ENCODE data around the gene USP34. TPM values are rescaled to one million over a fixed set of nuclear protein-coding genes. Genes with fewer than 3 reads are reported as not detected.
"Not testable (repeated sequence)": the region's sequence is repeated elsewhere in the genome, so short reads cannot be mapped to it uniquely, and the experiment has no call there.

The USP34 gene
- total RNA-seq, 2 donors from 2014 or later: 111 to 126 TPM

GRCh38 chr2:61229936-61230335 lies 241.0 kb downstream of the USP34 start:
- ATAC-seq (no peak), DNase-seq (ENCODE audit: low spot score in 2 of 2) (no peak)
- Mint-ChIP-seq H3K9me3 (no peaks in the 10 kb centered on the region), H3K27ac (peak overlapping the region in 1 of 2 donors; percentile 51), H3K36me3 (peaks cover 5 to 22% of the 10 kb centered on the region in 2 donors)

GRCh38 chr2:61222567-61222966 lies 248.3 kb downstream of the USP34 start:
- ATAC-seq (no peak), DNase-seq (ENCODE audit: low spot score in 2 of 2) (no peak)
- Mint-ChIP-seq H3K9me3 (no peaks in the 10 kb centered on the region), H3K36me3 (peaks cover 5 to 27% of the 10 kb centered on the region in 2 donors), H3K27ac (no peak overlapping the region)

DNA sequence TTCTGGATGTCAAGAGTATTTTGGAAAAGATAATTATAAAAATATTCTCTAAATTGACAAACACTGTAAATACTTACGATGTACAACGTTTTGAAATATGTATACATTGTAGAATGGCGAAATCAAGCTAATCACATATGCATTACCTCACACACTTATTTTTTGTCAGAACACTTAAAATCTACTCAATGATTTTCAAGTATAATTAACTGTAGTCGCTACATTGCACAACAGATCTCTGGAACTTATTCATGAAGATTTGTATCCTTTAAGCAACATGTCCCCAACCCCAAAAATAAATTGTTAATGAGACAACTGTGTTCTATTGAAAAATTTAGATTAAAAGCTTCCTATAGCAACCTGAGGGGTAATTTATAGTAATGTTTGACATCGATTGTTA lies 249.1 kb downstream of the USP34 start:
- DNase-seq (ENCODE audit: low spot score in 2 of 2): no peak
- no peaks in the 10 kb centered on the region for H3K9me3 Mint-ChIP-seq
- no peak overlapping the region for H3K27ac Mint-ChIP-seq
- no peak for ATAC-seq
- peaks cover 5 to 27% of the 10 kb centered on the region in 2 donors for H3K36me3 Mint-ChIP-seq

GRCh38 chr2:61220768-61221167 lies 250.1 kb downstream of the USP34 start:
- no peak overlapping the region for H3K27ac Mint-ChIP-seq
- ATAC-seq: no peak
- H3K9me3 Mint-ChIP-seq: no peaks in the 10 kb centered on the region

GRCh38 chr2:61218817-61219170 lies 252.1 kb downstream of the USP34 start:
- H3K9me3 Mint-ChIP-seq: no peaks in the 10 kb centered on the region
- peak overlapping the region in 1 of 2 donors; percentile 5 for H3K27ac Mint-ChIP-seq
- ATAC-seq (no peak), DNase-seq (ENCODE audit: low spot score in 2 of 2) (no peak)
- H3K36me3 Mint-ChIP-seq: peaks cover 5 to 21% of the 10 kb centered on the region in 2 donors

More at GRCh38 chr2:61220768-61221167, 250.1 kb downstream of the USP34 start:
- peaks cover 5 to 22% of the 10 kb centered on the region in 2 donors for H3K36me3 Mint-ChIP-seq
- DNase-seq (ENCODE audit: low spot score in 2 of 2): no peak

DNA sequence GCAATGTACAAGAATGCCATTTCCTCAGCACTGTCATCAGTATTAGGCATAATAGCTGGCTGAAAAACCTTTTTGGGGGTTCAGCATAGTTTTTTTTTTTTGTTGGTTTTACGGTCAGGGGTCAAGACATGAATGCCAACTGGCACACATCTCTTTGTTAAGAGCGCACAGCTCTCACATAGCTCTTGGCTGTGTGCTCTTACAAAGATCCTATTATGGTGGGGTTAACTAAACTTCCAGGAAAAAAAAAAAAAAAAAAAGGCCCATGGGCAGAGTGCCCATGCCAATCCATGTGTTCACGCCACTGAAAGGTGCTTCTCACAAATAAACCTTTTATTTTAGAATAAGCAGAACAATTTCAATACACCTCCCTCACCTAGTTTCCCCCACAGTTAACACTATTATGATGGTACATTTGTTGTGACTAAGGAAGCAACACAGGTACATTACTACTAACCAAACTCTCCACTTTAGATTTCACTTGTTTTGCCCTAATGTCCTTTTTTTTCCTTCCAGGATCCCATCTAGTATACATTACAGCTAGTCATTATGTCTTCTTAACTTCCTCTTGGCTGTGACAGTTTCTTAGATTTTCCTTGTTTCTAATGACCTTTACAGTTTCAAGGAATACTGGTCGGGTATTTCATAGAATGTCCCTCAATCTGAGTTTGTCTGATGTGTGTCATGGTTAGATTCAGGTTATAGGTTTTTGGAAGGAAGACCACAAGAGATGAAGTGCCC lies 252.6 kb downstream of the USP34 start:
- H3K27ac Mint-ChIP-seq: peak overlapping the region in 1 of 2 donors; percentile 5
- H3K9me3 Mint-ChIP-seq: no peaks in the 10 kb centered on the region
- ATAC-seq (no peak), DNase-seq (ENCODE audit: low spot score in 2 of 2) (no peak)
- H3K36me3 Mint-ChIP-seq: peaks cover 5 to 16% of the 10 kb centered on the region in 2 donors

GRCh38 chr2:61214171-61214570 lies 256.7 kb downstream of the USP34 start:
- Mint-ChIP-seq H3K27ac (no peak overlapping the region), H3K9me3 (no peaks in the 10 kb centered on the region), H3K36me3 (peaks cover 5 to 8% of the 10 kb centered on the region in 2 donors)
- ATAC-seq: no peak
- no peak for DNase-seq (ENCODE audit: low spot score in 2 of 2)

DNA sequence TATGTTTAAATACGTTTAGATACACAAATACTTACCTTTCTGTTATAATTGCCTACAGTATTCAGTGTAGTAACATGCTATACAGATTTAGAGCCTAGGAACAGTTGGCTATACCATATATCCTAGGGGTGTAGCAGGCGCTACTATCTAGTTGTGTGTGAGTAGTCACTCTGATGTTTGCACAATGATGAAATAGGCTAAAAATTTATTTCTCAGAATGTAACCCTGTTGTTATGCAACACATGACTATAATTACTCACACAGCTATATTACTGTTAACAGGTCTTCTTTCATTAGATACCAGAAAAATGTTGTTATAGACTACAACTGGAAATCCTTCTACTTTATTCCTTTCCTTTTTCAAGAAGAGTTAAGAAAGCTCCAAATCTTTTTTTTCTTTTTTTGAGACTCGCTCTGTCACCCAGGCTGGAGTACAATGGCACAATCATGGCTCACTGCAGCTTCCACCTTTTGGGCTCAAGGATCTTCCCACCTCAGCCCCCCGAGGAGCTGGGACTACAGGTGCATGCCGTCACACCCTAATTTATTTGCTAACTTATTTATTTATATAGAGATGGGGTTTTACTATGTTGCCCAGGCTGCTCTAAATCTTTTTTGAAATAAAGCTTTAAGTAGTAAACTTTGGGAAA lies 260.4 kb downstream of the USP34 start:
- ATAC-seq: no peak
- Mint-ChIP-seq H3K9me3 (no peaks in the 10 kb centered on the region), H3K36me3 (peaks cover 6 to 9% of the 10 kb centered on the region in 2 donors), H3K27ac (peak overlapping the region in 1 of 2 donors; percentile 68)
- DNase-seq (ENCODE audit: low spot score in 2 of 2): no peak

DNA sequence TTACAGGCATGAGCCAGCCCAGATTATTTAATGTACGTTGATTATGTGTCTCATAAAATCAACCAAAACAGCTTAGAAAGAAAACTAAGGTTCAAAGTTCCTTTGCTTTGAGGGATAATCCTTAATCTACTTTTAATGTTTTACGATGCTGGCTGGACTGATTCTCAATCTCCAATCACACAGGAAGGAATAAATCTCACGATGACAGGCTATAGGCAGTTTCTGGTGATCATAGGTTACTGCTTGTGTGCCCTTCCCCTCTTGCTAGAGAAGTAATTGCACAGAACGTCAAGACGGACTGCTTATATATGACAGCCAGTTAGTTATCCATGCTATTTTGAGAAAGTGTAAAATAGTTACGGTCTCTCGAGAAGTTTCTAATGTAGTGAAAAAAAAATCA lies 265.8 kb downstream of the USP34 start:
- Mint-ChIP-seq H3K36me3 (peaks cover 6 to 19% of the 10 kb centered on the region in 2 donors), H3K9me3 (no peaks in the 10 kb centered on the region), H3K27ac (peak overlapping the region in 1 of 2 donors; percentile 26)
- ATAC-seq: no peak
- DNase-seq (ENCODE audit: low spot score in 2 of 2): no peak

- Mint-ChIP-seq H3K36me3 (no peaks in the 10 kb centered on the region), H3K9me3 (no peaks in the 10 kb centered on the region), H3K27ac (peak overlapping the region in 1 of 2 donors; percentile 60)
- ATAC-seq (no peak), DNase-seq (ENCODE audit: low spot score in 2 of 2) (no peak)
These were observed 274.2 kb downstream of the USP34 start for GRCh38 chr2:61196671-61197070.

- H3K9me3 Mint-ChIP-seq; H3K36me3 Mint-ChIP-seq; ATAC-seq; H3K27ac Mint-ChIP-seq; DNase-seq (ENCODE audit: low spot score in 2 of 2): not testable (repeated sequence)
These were observed 276.2 kb downstream of the USP34 start for GRCh38 chr2:61194646-61195045.

- DNase-seq (ENCODE audit: low spot score in 2 of 2) (no peak), ATAC-seq (no peak)
- Mint-ChIP-seq H3K9me3 (no peaks in the 10 kb centered on the region), H3K27ac (peak overlapping the region in 1 of 2 donors; percentile 55), H3K36me3 (no peaks in the 10 kb centered on the region)
These were observed 277.0 kb downstream of the USP34 start for GRCh38 chr2:61193670-61194561.

DNA sequence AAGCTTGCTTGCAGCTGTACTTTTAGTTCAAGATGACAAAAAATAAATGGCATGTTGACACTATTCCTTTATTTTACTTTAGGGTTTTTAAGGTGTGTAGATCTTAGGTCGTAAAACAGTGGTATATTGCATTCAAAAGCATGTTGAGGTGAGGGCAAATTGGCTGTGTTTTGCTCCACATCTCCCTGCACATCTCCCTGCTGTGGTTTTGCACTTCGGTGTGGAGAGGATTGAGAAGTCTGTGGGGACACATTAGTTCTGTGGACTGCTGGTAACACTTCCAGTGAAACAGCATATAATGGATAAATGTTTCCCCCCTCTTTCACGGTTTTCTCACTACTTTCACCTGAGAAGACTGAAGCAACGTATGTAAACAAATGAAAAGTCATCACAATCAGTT lies 283.8 kb downstream of the USP34 start:
- ATAC-seq: no peak
- no peak for DNase-seq (ENCODE audit: low spot score in 2 of 2)
- Mint-ChIP-seq H3K36me3 (peaks cover 23 to 49% of the 10 kb centered on the region in 2 donors), H3K9me3 (no peaks in the 10 kb centered on the region), H3K27ac (no peak overlapping the region)

- Mint-ChIP-seq H3K9me3 (no peaks in the 10 kb centered on the region), H3K27ac (peak overlapping the region; percentile 65 to 66), H3K36me3 (peaks cover 42 to 67% of the 10 kb centered on the region in 2 donors)
- DNase-seq (ENCODE audit: low spot score in 2 of 2): no peak
- no peak for ATAC-seq
These were observed 285.6 kb downstream of the USP34 start for GRCh38 chr2:61185231-61185728.

DNA sequence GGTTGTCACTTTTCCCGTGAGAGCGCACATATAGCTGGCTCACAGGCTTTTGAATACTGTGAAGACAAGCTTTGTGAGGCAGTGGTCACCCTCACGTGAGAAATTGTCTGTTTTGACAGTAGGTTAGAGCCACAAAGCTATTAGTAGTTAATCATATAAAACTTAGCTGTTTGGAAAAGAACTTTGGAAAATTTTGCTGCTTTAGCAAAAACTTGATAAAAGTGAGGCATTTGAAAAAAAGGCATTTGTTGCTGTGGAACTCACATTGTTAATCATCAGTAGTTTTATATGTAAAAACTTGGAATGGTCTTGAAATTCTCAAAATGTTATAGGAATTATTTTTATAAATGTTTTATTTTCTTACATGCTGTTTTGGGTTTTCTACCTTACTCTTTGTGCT lies 286.6 kb downstream of the USP34 start:
- Mint-ChIP-seq H3K27ac (peak overlapping the region in 1 of 2 donors; percentile 65), H3K9me3 (no peaks in the 10 kb centered on the region), H3K36me3 (peaks cover 52 to 76% of the 10 kb centered on the region in 2 donors)
- DNase-seq (ENCODE audit: low spot score in 2 of 2) (no peak), ATAC-seq (no peak)

GRCh38 chr2:61183795-61184194 lies 287.1 kb downstream of the USP34 start:
- Mint-ChIP-seq H3K9me3 (no peaks in the 10 kb centered on the region), H3K36me3 (peaks cover 56 to 80% of the 10 kb centered on the region in 2 donors), H3K27ac (peak overlapping the region; percentile 29 to 34)
- ATAC-seq: no peak
- DNase-seq (ENCODE audit: low spot score in 2 of 2): no peak

DNA sequence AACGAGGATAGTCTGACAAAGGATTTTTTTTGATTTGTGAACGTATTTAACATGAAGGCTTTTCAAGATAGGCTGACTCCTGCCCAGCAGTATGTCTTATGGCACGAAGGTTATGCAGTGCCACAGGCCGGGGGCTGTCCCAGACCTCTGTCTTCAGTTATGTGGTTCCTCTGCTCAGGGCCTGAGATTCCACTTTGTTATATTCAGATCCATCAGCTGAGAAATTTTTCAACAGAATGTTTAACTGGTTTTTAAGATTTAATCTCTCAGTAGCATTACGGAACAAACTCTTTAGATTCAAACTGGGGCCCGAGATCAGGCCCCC lies 288.9 kb downstream of the USP34 start:
- H3K27ac Mint-ChIP-seq: peak overlapping the region; percentile 89
- no peaks in the 10 kb centered on the region for H3K9me3 Mint-ChIP-seq
- H3K36me3 Mint-ChIP-seq: peaks cover 59 to 76% of the 10 kb centered on the region in 2 donors
- DNase-seq (ENCODE audit: low spot score in 2 of 2): no peak
- ATAC-seq: no peak

Measured in activated naive CD4-positive, alpha-beta T cell treated with anti-CD3 and anti-CD28 coated beads, Interleukin-2, amount 50 U/mL, for 72 hours (primary cell).